GM12878 (cell line): ENCODE measurements around the gene DLX1. TPM values are rescaled to one million over a fixed set of nuclear protein-coding genes. Genes with fewer than 3 reads are reported as not detected.
A peak's percentile ranks its signal among the peaks of the same experiment; 100 is the strongest.

Experiments used
- ATAC-seq: fragments of 200-7000 bp; cut with Tn5 transposase; 3 replicates; pipeline ENCODE4 v1.9.1; 2020; ENCODE audit warnings: mild to moderate bottlenecking, moderate library complexity
- BruUV-seq: library from RNA; stranded (reverse); fragments of 400-500 nt; replicated peaks from 2 replicates; lab custom pipeline; 2021; lab: Mats Ljungman, UMichigan
- CTCF ChIA-PET: fragments of 300-600 bp; sonication (Branson Sonifier 250); formaldehyde crosslinking; extraction: SDS; loops from one replicate; lab custom pipeline; 2021; ENCODE audit warnings: inconsistent platforms; lab: Yijun Ruan, JAX
- POLR2A ChIA-PET: fragments of 350-600 bp; formaldehyde crosslinking; extraction: SDS; loops from one replicate; lab custom pipeline; 2021; ENCODE audit warnings: inconsistent platforms; lab: Charles Lee
- RAD21 ChIA-PET: fragments of 300-600 bp; sonication (Branson Sonifier 250); formaldehyde crosslinking; loops from one replicate; lab custom pipeline; 2023; ENCODE audit warnings: antibody characterized with exemption; ENCODE audit not compliant: unreplicated experiment; lab: Charles Lee
- SMC1A ChIA-PET: fragments of 300-600 bp; sonication (Branson Sonifier 250); formaldehyde crosslinking; loops from one replicate; lab custom pipeline; 2023; ENCODE audit not compliant: unreplicated experiment, uncharacterized antibody; lab: Charles Lee
- DNase-seq: peaks from one replicate; pipeline ENCODE4 v3.0.0-alpha.2; 2011; ENCODE audit warnings: low read depth, low spot score
- FAIRE-seq: peaks from 3 replicates; lab custom pipeline; 2011; peaks lifted over from hg19 to GRCh38; lab: Jason Lieb, UNC
- H2AFZ ChIP-seq: 2 replicates; pipeline ENCODE4 v1.6.0; 2011; ENCODE audit warnings: low read depth, low read length, control low read depth; ENCODE audit not compliant: control insufficient read depth
- H3K27ac ChIP-seq: 2 replicates; pipeline ENCODE4 v1.5.1; 2011; ENCODE audit warnings: control low read depth; ENCODE audit not compliant: control insufficient read depth, insufficient read depth
- H3K27me3 ChIP-seq, 2 experiments: replicated peaks in 1 of 2; 2 replicates each; pipeline versions ENCODE4 v1.6.0 to v1.6.1; 2011; ENCODE audit warnings: low read length in 1 of 2; ENCODE audit not compliant: control insufficient read depth in 2 of 2, insufficient read depth in 2 of 2
- H3K36me3 ChIP-seq, 2 experiments: 2 replicates each; pipeline ENCODE4 v1.5.1; 2011; ENCODE audit warnings: low read length in 1 of 2; ENCODE audit not compliant: control insufficient read depth in 2 of 2, insufficient read depth in 2 of 2
- H3K4me1 ChIP-seq: 2 replicates; pipeline ENCODE4 v1.6.1; 2011; ENCODE audit warnings: mild to moderate bottlenecking, low read length, moderate library complexity, mixed read lengths; ENCODE audit not compliant: control insufficient read depth, insufficient read depth
- H3K4me2 ChIP-seq: 2 replicates; pipeline ENCODE4 v1.6.0; 2011; ENCODE audit warnings: control low read depth; ENCODE audit not compliant: control insufficient read depth, insufficient read depth
- H3K4me3 ChIP-seq: fragments of 200-600 bp; sonication (generic); 2 replicates; pipeline ENCODE4 v1.5.1; 2016
- H3K79me2 ChIP-seq: 2 replicates; pipeline ENCODE4 v1.6.0; 2011; ENCODE audit warnings: low read length; ENCODE audit not compliant: control insufficient read depth, insufficient read depth
- H3K9ac ChIP-seq: 2 replicates; pipeline ENCODE4 v1.8.0; 2011; ENCODE audit warnings: low read length, control low read depth, mixed read lengths; ENCODE audit not compliant: control insufficient read depth, insufficient read depth
- H3K9me3 ChIP-seq: replicated peaks from 3 replicates; pipeline ENCODE4 v1.5.1; 2011; ENCODE audit warnings: mild to moderate bottlenecking, low read length; ENCODE audit not compliant: control insufficient read depth, insufficient read depth
- H4K20me1 ChIP-seq: 2 replicates; pipeline ENCODE4 v1.6.0; 2011; ENCODE audit not compliant: control insufficient read depth, insufficient read depth
- ETV6 ChIP-seq, 2 experiments: fragments of 450-650 bp in 1 of 2; IDR thresholded peaks in 1 of 2; conservative IDR thresholded peaks in 1 of 2; 2 replicates each; pipeline ENCODE4 v1.6.1; 2014; ENCODE audit warnings: antibody characterized with exemption in 1 of 2, borderline replicate concordance in 1 of 2, low read depth in 1 of 2, mild to moderate bottlenecking in 1 of 2, moderate library complexity in 1 of 2
- EZH2 ChIP-seq: IDR thresholded peaks from 2 replicates; pipeline ENCODE4 v1.6.1; 2012; ENCODE audit warnings: low read depth, mild to moderate bottlenecking, control low read depth, inconsistent platforms, low read length, borderline replicate concordance; ENCODE audit not compliant: control insufficient read depth
- KDM1A ChIP-seq: fragments of 200-600 bp; sonication (generic); IDR thresholded peaks from 2 replicates; pipeline ENCODE4 v1.6.1; 2016; ENCODE audit warnings: borderline replicate concordance
- KLF5 ChIP-seq: fragments of 450-650 bp; IDR thresholded peaks from 2 replicates; pipeline ENCODE4 v1.6.1; 2014; ENCODE audit warnings: mild to moderate bottlenecking; ENCODE audit not compliant: partially characterized antibody
- NFYA ChIP-seq: IDR thresholded peaks from 2 replicates; pipeline ENCODE4 v1.6.1; 2011; ENCODE audit warnings: low read depth, mild to moderate bottlenecking, low read length, improper control_type of control experiment, borderline replicate concordance
- RFX5 ChIP-seq: IDR thresholded peaks from 2 replicates; pipeline ENCODE4 v1.6.1; 2011; ENCODE audit warnings: low read depth, low read length, improper control_type of control experiment
- SUZ12 ChIP-seq: fragments of 200-600 bp; sonication (generic); IDR thresholded peaks from one replicate; pipeline ENCODE4 v1.6.1; 2018; ENCODE audit warnings: antibody characterized with exemption, mild to moderate bottlenecking; ENCODE audit not compliant: unreplicated experiment
- TARDBP ChIP-seq: IDR thresholded peaks from 2 replicates; pipeline ENCODE4 v1.6.1; 2016; ENCODE audit warnings: borderline replicate concordance
- ZSCAN29 ChIP-seq: fragments of 450-650 bp; IDR thresholded peaks from 2 replicates; pipeline ENCODE4 v1.6.1; 2017; ENCODE audit warnings: mild to moderate bottlenecking, moderate library complexity
- WGBS: methylation state at CpG from one replicate; pipeline ENCODE4 v1.1.6; 2016; ENCODE audit warnings: low lambda C conversion rate; ENCODE audit not compliant: insufficient replicate concordance, insufficient coverage; ENCODE audit errors: missing lambda C conversion rate; 5-methylcytosine and 5-hydroxymethylcytosine counted together
- in situ Hi-C: fragments of 300-500 bp; cut with MboI; formaldehyde crosslinking; loops from 9 replicates; pipeline ENCODE4 v1.14.3; 2018; ENCODE audit warnings: mixed read lengths
- intact Hi-C: fragments of 100-400 bp; cut with micrococcal nuclease; formaldehyde crosslinking; loops from one replicate; pipeline ENCODE4 v1.14.2; 2022; ENCODE audit not compliant: unreplicated experiment
- polyA plus RNA-seq, 11 experiments: library from polyadenylated mRNA; depleted of rRNA in 4 of 11; unstranded in 6 of 11; stranded (reverse) in 5 of 11; fragments of >200 nt; fragmentation: Nextera tagmentation in 4 of 11; fragmentation: Illumina TruSeq in 1 of 11; extraction: Ambion mirVana in 4 of 11; extraction: Trizol in 1 of 11; gene quantifications; 1 replicate in 1 of 11; 2 replicates in 10 of 11; pipeline versions ENCODE4 v1.2.1 to v1.2.3, GENCODE V29; 2011 to 2016; ENCODE audit warnings: inconsistent platforms in 2 of 11, missing spikeins in 2 of 11, low read depth in 1 of 11
- total RNA-seq, 4 experiments: library from RNA; depleted of rRNA in 3 of 4; stranded (reverse); fragments of >200 nt in 3 of 4; fragmentation: Illumina TruSeq in 1 of 4; extraction: Trizol in 1 of 4; gene quantifications; 2 replicates each; pipeline versions ENCODE4 v1.2.1 to v1.2.3, GENCODE V29; 2013 to 2021
- TF ChIP-seq, protein P1 (sequence below): IDR thresholded peaks from 2 replicates; pipeline ENCODE4 v1.6.1; 2012; ENCODE audit warnings: low read depth, low read length, improper control_type of control experiment

DLX1 gene
- total and polyA plus RNA-seq, 10 of the 15 experiments (the other 5 are each of a cell fraction or from before 2014, with no cell fraction given), result 0.06 TPM; not detected in 9

DNA sequence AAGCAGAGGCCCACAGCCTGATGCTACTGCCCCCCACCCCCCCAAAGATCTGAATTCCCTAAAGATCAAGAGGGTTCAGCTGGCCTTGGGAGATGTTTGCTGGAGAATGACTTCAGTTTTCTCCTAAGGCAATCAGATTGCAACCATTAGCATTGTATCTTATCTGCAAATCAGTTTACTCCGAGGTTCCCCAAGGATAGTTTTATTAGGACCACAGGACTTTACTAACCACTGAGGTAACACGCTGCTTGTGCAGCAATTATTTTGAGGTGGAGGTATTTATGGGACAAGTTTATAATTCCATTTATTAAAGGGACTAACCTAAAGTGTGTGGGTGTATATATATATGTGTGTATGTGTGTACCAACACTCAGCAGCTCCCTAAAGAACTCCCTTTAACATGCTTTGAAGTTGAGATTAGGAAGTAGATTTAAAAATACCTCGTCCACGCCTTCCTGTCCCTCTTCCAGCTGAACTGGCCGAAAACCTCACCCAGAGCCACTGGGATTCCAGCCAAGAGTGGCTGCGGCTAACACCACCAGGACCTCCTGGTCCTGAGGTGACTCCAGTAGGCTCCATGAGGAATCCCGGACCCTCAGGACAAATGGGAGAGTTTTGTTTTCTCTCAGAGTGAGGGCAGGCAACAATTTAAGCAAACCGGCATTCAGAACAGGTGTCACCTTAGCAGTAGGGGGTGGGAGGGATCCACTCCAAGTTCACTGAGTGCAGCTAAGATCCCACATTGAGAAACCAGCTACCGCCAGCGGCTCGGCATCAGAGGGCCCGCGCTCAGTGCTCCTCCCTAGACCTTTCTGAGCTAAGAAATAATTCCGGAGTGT is 3.0 kb upstream of the DLX1 start:
- DNase-seq, result no peak
- no peaks in the 10 kb centered on the region for H3K36me3 ChIP-seq
- H3K9me3 ChIP-seq, result no peaks in the 10 kb centered on the region; the same call in 2 of the 3 replicates
- 18% methylated on average over 14 of the region's 14 CpGs for WGBS
- no peak overlapping the region for H3K4me3 ChIP-seq
- peak; percentile 72 for FAIRE-seq
- ChIA-PET RAD21 (no interaction called here), SMC1A (interaction anchor here (0.5 kb wide), 1 partner anchor 19 kb away, joined by 3 read pairs; no protein-coding TSS in a partner anchor), POLR2A (no interaction called here), CTCF (no interaction called here)
- no peaks in the 10 kb centered on the region for H3K79me2 ChIP-seq
- no peak for ATAC-seq
- intact Hi-C loops (no loop called here), in situ Hi-C loops (no loop called here)
- TF ChIP-seq EZH2 (peak; percentile 34; the same call in 1 of the 2 replicates), RFX5 (no peak)
- no peak overlapping the region for H3K9ac ChIP-seq
- H3K4me2 ChIP-seq, result no peak overlapping the region; the same call in 1 of the 2 replicates
- H4K20me1 ChIP-seq, result peaks cover 7% of the 10 kb centered on the region
- no peak overlapping the region for H3K27ac ChIP-seq
- H3K4me1 ChIP-seq, result peaks cover 17% of the 10 kb centered on the region
- peaks cover 32 to 46% of the 10 kb centered on the region in 2 experiments for H3K27me3 ChIP-seq
- BruUV-seq, result no TSS peak
- no peak overlapping the region for H2AFZ ChIP-seq

DNA sequence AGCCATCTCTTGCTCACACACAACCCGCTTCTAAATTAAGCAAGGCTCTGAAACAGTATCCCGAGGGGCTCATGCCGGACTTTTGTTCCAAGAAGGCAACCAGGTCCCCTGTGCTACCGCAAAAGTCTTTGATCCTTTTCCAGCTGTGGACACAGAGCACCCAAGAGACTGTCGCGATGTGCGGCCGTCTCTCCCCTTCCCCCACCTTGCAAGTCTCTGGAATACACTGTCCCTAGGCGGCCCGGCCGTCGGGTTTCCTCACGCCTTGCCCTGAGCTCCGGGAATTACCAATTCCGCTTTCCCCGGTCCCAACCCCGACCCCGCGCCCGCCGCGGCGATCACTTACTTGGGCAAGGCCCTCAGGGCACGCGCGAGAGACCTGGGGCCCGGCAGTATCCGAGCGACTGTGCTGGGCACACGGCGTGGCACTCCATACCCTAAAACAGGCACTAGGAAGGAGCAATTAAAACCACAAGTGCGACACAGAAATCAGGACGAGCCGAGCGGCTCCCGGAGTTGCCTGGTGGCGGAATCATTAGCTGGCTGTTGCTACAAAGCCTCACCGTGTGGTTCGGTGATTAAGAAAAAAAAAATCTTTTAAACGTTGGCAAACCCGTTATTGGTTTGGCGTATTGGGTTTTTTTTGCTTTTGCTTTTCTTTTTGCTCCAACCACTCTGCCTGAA is 2.2 kb upstream of the DLX1 start:
- intact Hi-C loops (no loop called here), in situ Hi-C loops (no loop called here)
- Histone ChIP-seq H3K27me3 (peaks cover 39 to 54% of the 10 kb centered on the region in 2 experiments), H3K9ac (no peak overlapping the region), H3K79me2 (no peaks in the 10 kb centered on the region), H3K27ac (no peak overlapping the region), H3K9me3 (no peaks in the 10 kb centered on the region; the same call in 2 of the 3 replicates), H3K36me3 (no peaks in the 10 kb centered on the region), H3K4me3 (peak overlapping the region; percentile 26; the same call in 1 of the 2 replicates), H2AFZ (no peak overlapping the region), H3K4me2 (peak overlapping the region; percentile 50), H3K4me1 (peaks cover 17% of the 10 kb centered on the region), H4K20me1 (peaks cover 7% of the 10 kb centered on the region)
- CTCF ChIA-PET, result no interaction called here
- WGBS, result 37% methylated on average over 42 of the region's 42 CpGs
- ATAC-seq (no peak), DNase-seq (no peak), FAIRE-seq (no peak)
- no TSS peak for BruUV-seq
- RAD21 ChIA-PET, result no interaction called here
- POLR2A ChIA-PET, result no interaction called here
- TF ChIP-seq EZH2 (peak; percentile 15; the same call in 1 of the 2 replicates), TARDBP (no peak), KDM1A (no peak), ZSCAN29 (no peak), NFYA (no peak), SUZ12 (peak; percentile 80), ETV6 (conservative IDR thresholded peaks at IDR 0.05 in 1 of 2, IDR thresholded peaks at IDR 0.05 in 1 of 2; ENCODE audit: borderline replicate concordance in 1 of 2, low read depth in 1 of 2) (no peak), KLF5 (no peak)
- TF ChIP-seq, protein P1, sequence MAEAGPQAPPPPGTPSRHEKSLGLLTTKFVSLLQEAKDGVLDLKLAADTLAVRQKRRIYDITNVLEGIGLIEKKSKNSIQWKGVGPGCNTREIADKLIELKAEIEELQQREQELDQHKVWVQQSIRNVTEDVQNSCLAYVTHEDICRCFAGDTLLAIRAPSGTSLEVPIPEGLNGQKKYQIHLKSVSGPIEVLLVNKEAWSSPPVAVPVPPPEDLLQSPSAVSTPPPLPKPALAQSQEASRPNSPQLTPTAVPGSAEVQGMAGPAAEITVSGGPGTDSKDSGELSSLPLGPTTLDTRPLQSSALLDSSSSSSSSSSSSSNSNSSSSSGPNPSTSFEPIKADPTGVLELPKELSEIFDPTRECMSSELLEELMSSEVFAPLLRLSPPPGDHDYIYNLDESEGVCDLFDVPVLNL, result no peak
- SMC1A ChIA-PET, result interaction anchor here (0.5 kb wide), 1 partner anchor 20 kb away, joined by 3 read pairs; no protein-coding TSS in a partner anchor
